ENCODE results near the gene CPSF3.

- TF ChIP-seq CTCF (IDR thresholded peaks at IDR 0.05; ENCODE audit: insufficient read depth, low read depth, low read length) (no peak), EZH2 (IDR thresholded peaks at IDR 0.05; ENCODE audit: insufficient read depth, low read length) (no peak)
Measured at GRCh38 chr2:9518163-9518562, 94.7 kb downstream of the CPSF3 start.

Measured in astrocyte (in vitro differentiated cells and primary cell).